Measurements from ENCODE around the gene EPRS1. TPM values are rescaled to one million over a fixed set of nuclear protein-coding genes. Genes with fewer than 3 reads are reported as not detected.

The EPRS1 gene
- total and polyA plus RNA-seq, 5 experiments from 2014 or later: 47.8 to 111 (median 54.3) TPM

Other genes with a start within 250 kb of the EPRS1 start
- not detected for gene SLC30A10, start 117.9 kb downstream of the EPRS1 start, total RNA-seq
- gene SLC30A10, start 117.9 kb downstream of the EPRS1 start, polyA plus RNA-seq: not detected
- gene BPNT1, start 43.3 kb upstream of the EPRS1 start, total RNA-seq: 10 to 100 TPM; 16.0 to 19.5 TPM
- 10 to 100 TPM; 15.0 to 18.4 (median 16.0) TPM for gene BPNT1, start 43.3 kb upstream of the EPRS1 start, polyA plus RNA-seq
- gene IARS2, start 47.6 kb upstream of the EPRS1 start, total RNA-seq: 10 to 100 TPM; 44.5 to 46.0 TPM
- gene IARS2, start 47.6 kb upstream of the EPRS1 start, polyA plus RNA-seq: 10 to 100 TPM; 51.7 to 70.3 (median 58.4) TPM
- 10 to 100 TPM; 46.7 to 52.0 TPM for gene RAB3GAP2, start 225.9 kb upstream of the EPRS1 start, total RNA-seq
- gene RAB3GAP2, start 225.9 kb upstream of the EPRS1 start, polyA plus RNA-seq: 10 to 100 TPM; 16.6 to 22.8 (median 17.2) TPM